Body of pancreas (tissue), 4 donors: ENCODE data around the gene PIGU. TPM values are rescaled to one million over a fixed set of nuclear protein-coding genes. Genes with fewer than 3 reads are reported as not detected.

ENCODE experiments used
- ATAC-seq: fragments of 150-250 bp; one replicate; pipeline ENCODE4 v1.9.1; 2016
- DNase-seq, 4 donors: peaks; one replicate each; pipeline ENCODE4 v3.0.0-alpha.2; 2019
- H3K27ac ChIP-seq, 4 donors: fragments of 200-600 bp; sonication (generic); 1 replicate in 3 of 4; 2 replicates in 1 of 4; pipeline versions ENCODE4 v1.5.1 to v1.6.1; 2016 to 2019; ENCODE audit warnings: mild to moderate bottlenecking in 1 of 4, mixed read lengths in 1 of 4, moderate library complexity in 1 of 4
- H3K27me3 ChIP-seq, 2 donors: fragments of 200-600 bp; sonication (generic); one replicate each; pipeline ENCODE4 v1.6.0; 2016; ENCODE audit warnings: mild to moderate bottlenecking in 1 of 2
- H3K36me3 ChIP-seq, 2 donors: fragments of 200-600 bp; sonication (generic); replicated peaks in 1 of 2; 2 replicates each; pipeline ENCODE4 v1.5.1; 2016; ENCODE audit warnings: low read depth in 2 of 2; ENCODE audit not compliant: insufficient read depth in 1 of 2
- H3K4me1 ChIP-seq: fragments of 200-600 bp; sonication (generic); one replicate; pipeline ENCODE4 v1.6.0; 2016
- H3K4me3 ChIP-seq, 2 donors: fragments of 200-600 bp; sonication (generic); 1 replicate in 1 of 2; 2 replicates in 1 of 2; pipeline ENCODE4 v1.5.1; 2016 to 2019
- H3K9me3 ChIP-seq, 3 donors: fragments of 200-600 bp; sonication (generic); 1 replicate in 2 of 3; 2 replicates in 1 of 3; pipeline ENCODE4 v1.5.1; 2016
- POLR2A ChIP-seq, 3 donors: fragments of 450-650 bp; IDR thresholded peaks; one replicate each; pipeline ENCODE4 v1.6.1; 2016; ENCODE audit warnings: antibody characterized with exemption in 3 of 3, mild to moderate bottlenecking in 2 of 3
- WGBS, 2 donors: methylation state at CpG; one replicate each; pipeline ENCODE4 v1.1.5; 2017; 5-methylcytosine and 5-hydroxymethylcytosine counted together
- intact Hi-C: fragments of 100-400 bp; cut with DNase I; formaldehyde crosslinking; loops from one replicate; pipeline ENCODE4 v1.15.1; 2023
- total RNA-seq, 2 donors: library from RNA; depleted of rRNA; stranded (reverse); fragments of >200 nt; gene quantifications; one replicate each; pipeline ENCODE4 v1.1.0, GENCODE V29; 2016
- TF ChIP-seq, protein P1 (sequence below), 7 experiments: fragments of 450-650 bp in 4 of 7; fragments of 200-600 bp in 3 of 7; sonication (generic) in 3 of 7; IDR thresholded peaks; one replicate each; pipeline ENCODE4 v1.5.1; 2016 to 2019; ENCODE audit warnings: antibody characterized with exemption in 7 of 7

PIGU gene
- total RNA-seq, 2 donors from 2014 or later, result 4.4 to 14.8 TPM

GRCh38 chr20:34541917-34542316 lies 135.0 kb downstream of the PIGU start:
- no peaks in the 10 kb centered on the region for H3K4me1 ChIP-seq
- no peak for ATAC-seq

GRCh38 chr20:34541264-34541901 lies 135.5 kb downstream of the PIGU start:
- Histone ChIP-seq H3K4me1 (no peaks in the 10 kb centered on the region), H3K4me3 (no peak overlapping the region), H3K27me3 (no peaks in the 10 kb centered on the region), H3K36me3 (peaks cover 0 to 8% of the 10 kb centered on the region in 2 donors), H3K9me3 (no peaks in the 10 kb centered on the region), H3K27ac (no peak overlapping the region)
- 82 to 91% methylated on average over 13 of the region's 13 CpGs for WGBS, 2 donors
- ATAC-seq (no peak), DNase-seq (no peak)
- intact Hi-C loops, result no loop called here
- TF ChIP-seq, protein P1, sequence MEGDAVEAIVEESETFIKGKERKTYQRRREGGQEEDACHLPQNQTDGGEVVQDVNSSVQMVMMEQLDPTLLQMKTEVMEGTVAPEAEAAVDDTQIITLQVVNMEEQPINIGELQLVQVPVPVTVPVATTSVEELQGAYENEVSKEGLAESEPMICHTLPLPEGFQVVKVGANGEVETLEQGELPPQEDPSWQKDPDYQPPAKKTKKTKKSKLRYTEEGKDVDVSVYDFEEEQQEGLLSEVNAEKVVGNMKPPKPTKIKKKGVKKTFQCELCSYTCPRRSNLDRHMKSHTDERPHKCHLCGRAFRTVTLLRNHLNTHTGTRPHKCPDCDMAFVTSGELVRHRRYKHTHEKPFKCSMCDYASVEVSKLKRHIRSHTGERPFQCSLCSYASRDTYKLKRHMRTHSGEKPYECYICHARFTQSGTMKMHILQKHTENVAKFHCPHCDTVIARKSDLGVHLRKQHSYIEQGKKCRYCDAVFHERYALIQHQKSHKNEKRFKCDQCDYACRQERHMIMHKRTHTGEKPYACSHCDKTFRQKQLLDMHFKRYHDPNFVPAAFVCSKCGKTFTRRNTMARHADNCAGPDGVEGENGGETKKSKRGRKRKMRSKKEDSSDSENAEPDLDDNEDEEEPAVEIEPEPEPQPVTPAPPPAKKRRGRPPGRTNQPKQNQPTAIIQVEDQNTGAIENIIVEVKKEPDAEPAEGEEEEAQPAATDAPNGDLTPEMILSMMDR (IDR thresholded peaks at IDR 0.05), result no peak
- TF ChIP-seq POLR2A (IDR thresholded peaks at IDR 0.05), result no peak

More at GRCh38 chr20:34541917-34542316, 135.0 kb downstream of the PIGU start:
- 85 to 87% methylated on average over 16 of the region's 16 CpGs for WGBS, 2 donors
- intact Hi-C loops, result no loop called here
- Histone ChIP-seq H3K27me3 (no peaks in the 10 kb centered on the region), H3K4me3 (no peak overlapping the region), H3K9me3 (no peaks in the 10 kb centered on the region), H3K36me3 (peaks cover 0 to 8% of the 10 kb centered on the region in 2 donors), H3K27ac (no peak overlapping the region)
- TF ChIP-seq POLR2A (IDR thresholded peaks at IDR 0.05), result no peak
- TF ChIP-seq, protein P1 (IDR thresholded peaks at IDR 0.05), result no peak
- DNase-seq, result no peak

DNA sequence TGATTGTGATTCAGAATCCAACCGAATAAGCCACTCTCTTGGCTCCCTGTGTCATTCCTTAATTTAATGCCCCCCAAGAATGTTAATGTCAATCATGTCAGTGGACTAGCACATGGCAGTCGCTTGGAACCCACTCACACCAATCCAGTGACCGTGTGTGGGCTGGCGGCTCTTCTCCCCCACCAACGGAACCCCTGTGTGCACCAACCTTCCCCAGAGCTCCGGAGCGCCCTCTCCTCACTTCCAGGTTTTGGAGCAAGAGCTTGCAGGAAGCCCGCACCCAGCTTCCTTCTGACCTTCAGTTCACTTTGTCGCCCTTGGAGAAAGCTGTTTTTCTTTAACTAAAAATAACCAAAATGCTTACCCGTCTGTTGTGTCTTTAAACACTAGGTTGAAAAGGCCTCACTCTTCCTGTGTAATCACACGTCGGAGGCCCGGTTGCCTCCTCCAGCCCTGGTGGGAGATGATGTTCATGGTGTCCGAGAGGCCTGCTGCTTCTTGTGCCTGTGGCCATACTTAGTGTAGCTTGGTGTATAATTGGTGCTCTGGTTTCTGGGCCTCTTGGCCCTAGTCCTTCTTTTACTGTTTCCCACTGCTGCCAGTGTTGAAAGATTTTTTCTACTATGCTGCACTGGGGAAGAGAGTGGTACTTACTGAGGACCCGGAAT lies 136.2 kb downstream of the PIGU start:
- no peaks in the 10 kb centered on the region for H3K4me1 ChIP-seq
- no peak overlapping the region for H3K27ac ChIP-seq
- TF ChIP-seq POLR2A (IDR thresholded peaks at IDR 0.05), result no peak
- TF ChIP-seq, protein P1 (IDR thresholded peaks at IDR 0.05), result no peak
- no peaks in the 10 kb centered on the region for H3K27me3 ChIP-seq
- H3K36me3 ChIP-seq, result peaks cover 0 to 13% of the 10 kb centered on the region in 2 donors
- no peak for ATAC-seq
- 85 to 88% methylated on average over 15 of the region's 15 CpGs for WGBS, 2 donors
- intact Hi-C loops, result no loop called here
- DNase-seq, result no peak
- H3K9me3 ChIP-seq, result no peaks in the 10 kb centered on the region
- no peak overlapping the region for H3K4me3 ChIP-seq

DNA sequence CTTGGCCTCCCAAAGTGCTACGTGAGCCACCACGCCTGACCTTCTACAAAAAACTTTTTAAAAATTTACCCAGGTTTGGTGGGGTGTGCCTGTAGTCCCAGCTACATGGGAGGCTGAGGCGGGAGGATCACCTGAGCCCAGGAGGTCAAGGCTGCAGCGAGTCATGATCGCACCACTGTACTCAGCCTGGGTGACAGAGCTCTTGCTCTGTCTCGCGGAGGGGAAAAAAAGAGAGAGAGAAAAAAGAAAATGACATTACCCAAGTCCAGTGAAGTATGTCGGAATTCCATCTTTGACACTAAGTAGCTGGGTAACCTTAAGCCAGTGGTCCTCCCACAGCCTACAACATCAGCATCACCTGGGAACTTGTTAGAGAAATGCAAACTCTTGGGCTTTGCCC lies 137.1 kb downstream of the PIGU start:
- intact Hi-C loops, result no loop called here
- WGBS, 2 donors, result 95 to 97% methylated on average over 7 to 8 of the region's 8 CpGs
- H3K4me3 ChIP-seq, result no peak overlapping the region
- H3K4me1 ChIP-seq, result no peaks in the 10 kb centered on the region
- no peaks in the 10 kb centered on the region for H3K27me3 ChIP-seq
- no peak overlapping the region for H3K27ac ChIP-seq
- ATAC-seq (no peak), DNase-seq (no peak)
- no peaks in the 10 kb centered on the region for H3K9me3 ChIP-seq
- H3K36me3 ChIP-seq, result peaks cover 5 to 22% of the 10 kb centered on the region in 2 donors
- TF ChIP-seq, protein P1 (IDR thresholded peaks at IDR 0.05), result no peak
- TF ChIP-seq POLR2A (IDR thresholded peaks at IDR 0.05), result no peak
